H1 (cell line): ENCODE data around the gene PTPN9. TPM values are rescaled to one million over a fixed set of nuclear protein-coding genes. Genes with fewer than 3 reads are reported as not detected.

ENCODE experiments used
- CTCF ChIA-PET: fragments of 300-600 bp; sonication (Branson Sonifier 250); formaldehyde crosslinking; loops from one replicate; lab custom pipeline; 2021; ENCODE audit not compliant: partially characterized antibody; lab: Charles Lee
- POLR2A ChIA-PET: fragments of 300-600 bp; sonication (Branson Sonifier 250); formaldehyde crosslinking; loops from one replicate; lab custom pipeline; 2021; ENCODE audit warnings: inconsistent platforms; ENCODE audit not compliant: partially characterized antibody; lab: Charles Lee
- DNase-seq, 2 experiments: peaks; one replicate each; pipeline versions ENCODE4 v3.0.0 to v3.0.0-alpha.2; 2010 to 2022; ENCODE audit warnings: low spot score in 2 of 2, low read depth in 1 of 2, mixed read lengths in 1 of 2
- FAIRE-seq: peaks from 2 replicates; lab custom pipeline; 2011; peaks lifted over from hg19 to GRCh38; lab: Jason Lieb, UNC
- H2AFZ ChIP-seq: 2 replicates; pipeline ENCODE4 v1.8.1; 2012; ENCODE audit warnings: low read length, inconsistent platforms
- H2AK5ac ChIP-seq: 2 replicates; pipeline ENCODE4 v1.6.1; 2013; ENCODE audit warnings: low read depth, low read length
- H2BK120ac ChIP-seq: replicated peaks from 2 replicates; pipeline ENCODE3; 2013; ENCODE audit warnings: low read depth, low read length, inconsistent platforms
- H2BK12ac ChIP-seq: 2 replicates; pipeline ENCODE4 v1.6.1; 2013; ENCODE audit warnings: low read depth, low read length
- H2BK15ac ChIP-seq: 2 replicates; pipeline ENCODE4 v1.6.1; 2013; ENCODE audit warnings: low read length
- H2BK20ac ChIP-seq: 2 replicates; pipeline ENCODE4 v1.6.1; 2013; ENCODE audit warnings: low read length
- H2BK5ac ChIP-seq: 2 replicates; pipeline ENCODE4 v1.6.1; 2013; ENCODE audit warnings: low read depth, low read length
- H3K14ac ChIP-seq: 2 replicates; pipeline ENCODE4 v1.6.1; 2013; ENCODE audit warnings: inconsistent platforms; ENCODE audit not compliant: insufficient read length
- H3K18ac ChIP-seq: 2 replicates; pipeline ENCODE4 v1.6.1; 2013; ENCODE audit warnings: low read length; ENCODE audit errors: extremely low read depth
- H3K23ac ChIP-seq: 2 replicates; pipeline ENCODE4 v1.6.1; 2013; ENCODE audit warnings: inconsistent platforms; ENCODE audit not compliant: insufficient read length
- H3K23me2 ChIP-seq: 2 replicates; pipeline ENCODE4 v1.6.1; 2013; ENCODE audit warnings: low read depth, low read length
- H3K27ac ChIP-seq: 2 replicates; pipeline ENCODE4 v1.6.1; 2011; ENCODE audit warnings: low read depth, low read length, inconsistent platforms
- H3K27me3 ChIP-seq, 4 experiments: replicated peaks in 1 of 4; 1 replicate in 1 of 4; 2 replicates in 3 of 4; pipeline versions ENCODE4 v1.6.1 to v1.8.1; 2011 to 2013; ENCODE audit warnings: low read length in 3 of 4, mild to moderate bottlenecking in 3 of 4, inconsistent platforms in 2 of 4, mixed read lengths in 2 of 4, moderate library complexity in 1 of 4; ENCODE audit not compliant: control insufficient read depth in 3 of 4, insufficient read depth in 3 of 4; ENCODE audit errors: extremely low read depth in 1 of 4
- H3K36me3 ChIP-seq, 4 experiments: 2 replicates each; pipeline versions ENCODE4 v1.6.1 to v1.8.1; 2011 to 2013; ENCODE audit warnings: mild to moderate bottlenecking in 4 of 4, low read length in 3 of 4, moderate library complexity in 2 of 4, control low read depth in 1 of 4, inconsistent platforms in 1 of 4; ENCODE audit not compliant: insufficient read depth in 4 of 4, control insufficient read depth in 2 of 4
- H3K4ac ChIP-seq: replicated peaks from 2 replicates; pipeline ENCODE3; 2013; ENCODE audit warnings: low read length, low read depth, mixed read lengths, inconsistent platforms; ENCODE audit not compliant: insufficient read length
- H3K4me1 ChIP-seq, 4 experiments: replicated peaks in 1 of 4; 1 replicate in 1 of 4; 2 replicates in 3 of 4; pipeline versions ENCODE4 v1.6.1 to v1.8.1; 2011 to 2013; ENCODE audit warnings: low read length in 3 of 4, inconsistent platforms in 2 of 4, mixed read lengths in 1 of 4; ENCODE audit not compliant: insufficient read depth in 4 of 4, control insufficient read depth in 3 of 4
- H3K4me2 ChIP-seq, 2 experiments: 2 replicates each; pipeline versions ENCODE4 v1.6.1 to v1.8.1; 2011 to 2013; ENCODE audit warnings: low read depth in 2 of 2, low read length in 2 of 2, control low read depth in 1 of 2, inconsistent platforms in 1 of 2, mild to moderate bottlenecking in 1 of 2; ENCODE audit not compliant: insufficient read depth in 1 of 2
- H3K4me3 ChIP-seq, 4 experiments: fragments of 200-600, 300-600 bp in 1 of 4; sonication (generic), shearing (Covaris generic), sonication (Bioruptor Twin) in 1 of 4; 2 replicates each; pipeline versions ENCODE4 v1.5.1 to v1.8.1; 2011 to 2016; ENCODE audit warnings: low read length in 4 of 4, low read depth in 3 of 4, control low read depth in 2 of 4, inconsistent platforms in 2 of 4, mild to moderate bottlenecking in 2 of 4, mixed read lengths in 1 of 4, moderate library complexity in 1 of 4; ENCODE audit not compliant: insufficient read depth in 2 of 4; ENCODE audit errors: extremely low read depth in 1 of 4
- H3K56ac ChIP-seq: replicated peaks from 2 replicates; pipeline ENCODE3; 2013; ENCODE audit warnings: low read depth, mild to moderate bottlenecking, mixed read lengths, low read length, inconsistent platforms; ENCODE audit not compliant: insufficient read length
- H3K79me1 ChIP-seq: 2 replicates; pipeline ENCODE4 v1.6.1; 2013; ENCODE audit warnings: low read depth, low read length, control low read depth
- H3K79me2 ChIP-seq, 2 experiments: 2 replicates each; pipeline versions ENCODE4 v1.6.1 to v1.8.1; 2012 to 2013; ENCODE audit warnings: low read length in 2 of 2, mild to moderate bottlenecking in 2 of 2, inconsistent platforms in 1 of 2; ENCODE audit not compliant: insufficient read depth in 2 of 2, control insufficient read depth in 1 of 2
- H3K9ac ChIP-seq, 4 experiments: replicated peaks in 1 of 4; 1 replicate in 1 of 4; 2 replicates in 3 of 4; pipeline versions ENCODE4 v1.6.1 to v1.8.1; 2011 to 2013; ENCODE audit warnings: low read depth in 3 of 4, low read length in 3 of 4, control low read depth in 2 of 4, mild to moderate bottlenecking in 2 of 4, moderate library complexity in 2 of 4, inconsistent platforms in 1 of 4; ENCODE audit errors: extremely low read depth in 1 of 4
- H3K9me3 ChIP-seq, 2 experiments: 2 replicates each; pipeline versions ENCODE4 v1.6.1 to v1.8.1; 2012 to 2013; ENCODE audit warnings: mild to moderate bottlenecking in 2 of 2, moderate library complexity in 2 of 2, control low read depth in 1 of 2, inconsistent platforms in 1 of 2, low read depth in 1 of 2, low read length in 1 of 2, mixed read lengths in 1 of 2; ENCODE audit not compliant: insufficient read depth in 2 of 2
- H4K20me1 ChIP-seq, 2 experiments: replicated peaks in 1 of 2; 2 replicates each; pipeline versions ENCODE3 to v1.8.1; 2011 to 2013; ENCODE audit warnings: inconsistent platforms in 2 of 2, low read length in 2 of 2, mild to moderate bottlenecking in 1 of 2; ENCODE audit not compliant: insufficient read depth in 2 of 2, control insufficient read depth in 1 of 2
- H4K5ac ChIP-seq: 2 replicates; pipeline ENCODE4 v1.6.1; 2013; ENCODE audit warnings: low read length, low read depth, mixed read lengths, inconsistent platforms; ENCODE audit not compliant: insufficient read length
- H4K8ac ChIP-seq: 2 replicates; pipeline ENCODE4 v1.8.0; 2013; ENCODE audit warnings: mild to moderate bottlenecking, moderate library complexity, low read length, inconsistent platforms; ENCODE audit not compliant: insufficient read depth; ENCODE audit errors: extremely low read depth
- H4K91ac ChIP-seq: replicated peaks from 2 replicates; pipeline ENCODE3; 2013; ENCODE audit warnings: low read length, mixed read lengths, inconsistent platforms; ENCODE audit not compliant: insufficient read length
- BACH1 ChIP-seq: IDR thresholded peaks from 2 replicates; pipeline ENCODE4 v1.6.1; 2012; ENCODE audit warnings: low read length, improper control_type of control experiment
- CEBPB ChIP-seq: IDR thresholded peaks from 2 replicates; pipeline ENCODE4 v1.6.1; 2012; ENCODE audit warnings: low read depth, low read length
- CHD1 ChIP-seq: IDR thresholded peaks from 2 replicates; pipeline ENCODE4 v1.6.1; 2012; ENCODE audit warnings: low read depth, low read length, improper control_type of control experiment
- CHD2 ChIP-seq: IDR thresholded peaks from 2 replicates; pipeline ENCODE4 v1.6.1; 2012; ENCODE audit warnings: low read length, improper control_type of control experiment
- EP300 ChIP-seq, 2 experiments: IDR thresholded peaks; 1 replicate in 1 of 2; 2 replicates in 1 of 2; pipeline ENCODE4 v1.6.1; 2011 to 2012; ENCODE audit warnings: low read depth in 2 of 2, low read length in 2 of 2, mild to moderate bottlenecking in 2 of 2, borderline replicate concordance in 1 of 2, inconsistent platforms in 1 of 2, moderate library complexity in 1 of 2
- GTF2F1 ChIP-seq: IDR thresholded peaks from 2 replicates; pipeline ENCODE4 v1.6.1; 2012; ENCODE audit warnings: low read depth, low read length, improper control_type of control experiment, borderline replicate concordance
- HDAC6 ChIP-seq: IDR thresholded peaks from one replicate; pipeline ENCODE4 v1.7.1; 2012; ENCODE audit warnings: low read depth, mild to moderate bottlenecking, inconsistent platforms, low read length, moderate library complexity
- MAFK ChIP-seq: IDR thresholded peaks from 2 replicates; pipeline ENCODE4 v1.6.1; 2012; ENCODE audit warnings: low read depth, mild to moderate bottlenecking, improper control_type of control experiment, low read length
- NRF1 ChIP-seq: IDR thresholded peaks from 2 replicates; pipeline ENCODE4 v1.6.1; 2011; ENCODE audit warnings: mild to moderate bottlenecking, low read depth, low read length, improper control_type of control experiment
- POLR2AphosphoS5 ChIP-seq: IDR thresholded peaks from 2 replicates; pipeline ENCODE4 v1.6.1; 2011; ENCODE audit warnings: low read depth, low read length
- RNF2 ChIP-seq: fragments of 200-900, 300-1000 bp; sonication (generic); IDR thresholded peaks from 2 replicates; pipeline ENCODE4 v1.7.1; 2016; ENCODE audit warnings: borderline replicate concordance, low read depth, mild to moderate bottlenecking, antibody characterized with exemption, low read length; ENCODE audit not compliant: poor library complexity, severe bottlenecking; ENCODE audit errors: missing control alignments
- SAP30 ChIP-seq: fragments of 300-600 bp; sonication (generic); IDR thresholded peaks from 2 replicates; pipeline ENCODE4 v1.7.1; 2012; ENCODE audit warnings: low read length, moderate library complexity, mild to moderate bottlenecking, inconsistent platforms; ENCODE audit not compliant: insufficient read depth, insufficient replicate concordance
- SP1 ChIP-seq: IDR thresholded peaks from 2 replicates; pipeline ENCODE4 v1.6.1; 2011; ENCODE audit warnings: low read depth, low read length
- SP2 ChIP-seq: IDR thresholded peaks from 2 replicates; pipeline ENCODE4 v1.6.1; 2012; ENCODE audit warnings: mild to moderate bottlenecking, low read length, inconsistent platforms
- WGBS, 2 experiments: shearing (Covaris generic) in 1 of 2; methylation state at CpG; one replicate each; pipeline versions ENCODE4 v1.1.6 to v1.1.7; 2013 to 2015; ENCODE audit warnings: low lambda C conversion rate in 2 of 2, mixed read lengths in 2 of 2, inconsistent platforms in 1 of 2, low coverage in 1 of 2, missing lambda C conversion rate in 1 of 2; ENCODE audit not compliant: insufficient replicate concordance in 2 of 2, insufficient coverage in 1 of 2, insufficient read length in 1 of 2; ENCODE audit errors: extremely low coverage in 1 of 2, missing lambda C conversion rate in 1 of 2; 5-methylcytosine and 5-hydroxymethylcytosine counted together
- polyA plus RNA-seq, 7 experiments: library from polyadenylated mRNA; depleted of rRNA in 3 of 7; stranded (reverse) in 5 of 7; unstranded in 2 of 7; fragments of >200 nt in 5 of 7; fragments of 200-250 nt in 2 of 7; gene quantifications; 1 replicate in 5 of 7; 2 replicates in 1 of 7; 4 replicates in 1 of 7; pipeline versions ENCODE4 v1.2.1 to v1.2.3, GENCODE V29; 2011 to 2013; ENCODE audit warnings: missing spikeins in 2 of 7, mixed read lengths in 2 of 7
- total RNA-seq: library from RNA; stranded (reverse); fragmentation: NEBNext Ultra II Directional; extraction: Animal tissue kit (Norgen Biotek cat#: 25700); gene quantifications from 2 replicates; pipeline ENCODE4 v1.2.1, GENCODE V29; 2021

The PTPN9 gene
- total and polyA plus RNA-seq, 2 of the 8 experiments (the other 6 are each of a cell fraction or from before 2014, with no cell fraction given): 46.6 to 57.4 TPM

DNA sequence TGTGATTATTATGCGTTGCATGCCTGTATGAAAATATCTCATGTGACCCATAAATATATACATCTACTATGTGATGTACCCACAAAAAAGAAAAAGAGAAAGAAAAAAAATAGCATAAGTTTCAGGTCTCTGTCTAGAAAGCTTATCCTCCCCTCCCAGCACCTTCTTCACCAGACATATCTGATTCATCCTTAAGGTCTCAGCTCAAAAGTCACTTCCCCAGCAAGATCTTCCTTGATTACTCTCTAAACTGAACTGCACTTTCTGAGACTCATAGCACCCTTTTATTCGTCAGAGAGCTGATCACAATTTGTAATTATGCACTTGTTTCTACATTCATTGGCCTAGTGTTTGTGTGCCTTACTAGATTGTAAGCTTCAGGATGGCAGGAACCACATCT, 11.1 kb upstream of the PTPN9 start:
- CTCF ChIA-PET: interaction anchor here (0.6 to 4.2 kb wide), 6 partner anchors 8 to 186 kb away, joined by 3 to 23 read pairs (median 4); partner anchors contain the start of gene PTPN9
- Histone ChIP-seq H2BK120ac (no peak overlapping the region), H4K91ac (no peak overlapping the region)
- TF ChIP-seq HDAC6 (no peak), SAP30 (no peak), EP300 (IDR thresholded peaks at IDR 0.05; ENCODE audit: borderline replicate concordance in 1 of 2, low read depth in 2 of 2, low read length in 2 of 2) (no peak), GTF2F1 (no peak), NRF1 (no peak), BACH1 (no peak), MAFK (no peak), POLR2AphosphoS5 (no peak), CHD2 (no peak), SP1 (no peak), RNF2 (no peak), CHD1 (no peak), CEBPB (no peak), SP2 (no peak)

More for the DNA sequence above, 11.1 kb upstream of the PTPN9 start:
- FAIRE-seq (no peak), DNase-seq (no peak)
- H3K18ac ChIP-seq: no peak overlapping the region
- no peak overlapping the region for H3K4me3 ChIP-seq
- H3K27me3 ChIP-seq: no peaks in the 10 kb centered on the region
- no peaks in the 10 kb centered on the region for H3K4me1 ChIP-seq
- H3K36me3 ChIP-seq: peaks cover 0 to under 1% (median 0%) of the 10 kb centered on the region in 4 experiments; a peak in 1 of 8 replicates
- H4K8ac ChIP-seq: no peak overlapping the region
- H3K27ac ChIP-seq: no peak overlapping the region
- no peak overlapping the region for H2BK15ac ChIP-seq
- H2AK5ac ChIP-seq: no peak overlapping the region
- no peak overlapping the region for H2AFZ ChIP-seq
- no peaks in the 10 kb centered on the region for H3K79me1 ChIP-seq
- H2BK20ac ChIP-seq: no peak overlapping the region
- no peaks in the 10 kb centered on the region for H3K79me2 ChIP-seq
- H3K9me3 ChIP-seq: no peaks in the 10 kb centered on the region
- H3K14ac ChIP-seq: no peak overlapping the region
- WGBS, 2 experiments: 85% methylated on average over 2 of the region's 2 CpGs; no CpG with 5 or more reads in 1 of the 2 experiments
- H3K23ac ChIP-seq: no peak overlapping the region
- H3K23me2 ChIP-seq: no peaks in the 10 kb centered on the region
- no peaks in the 10 kb centered on the region for H4K20me1 ChIP-seq
- no peak overlapping the region for H3K9ac ChIP-seq
- POLR2A ChIA-PET: interaction anchor here (1.3 to 2.7 kb wide), 6 partner anchors 9 to 58 kb away, joined by 3 to 9 read pairs (median 4); partner anchors contain the start of genes PTPN9, SNUPN and SNX33
- H4K5ac ChIP-seq: no peak overlapping the region
- no peak overlapping the region for H2BK12ac ChIP-seq
- H3K56ac ChIP-seq: no peak overlapping the region
- no peak overlapping the region for H2BK5ac ChIP-seq
- no peak overlapping the region for H3K4ac ChIP-seq
- no peak overlapping the region for H3K4me2 ChIP-seq
